ENCODE data around the gene LRRC63.

Gene LRRC63

GRCh38 chr13:46286972-46287371 is 75.2 kb downstream of the LRRC63 start:
- no peak for TF ChIP-seq CTCF (conservative IDR thresholded peaks at IDR 0.05; ENCODE audit: low read depth, low read length)
- no peak for DNase-seq (ENCODE audit: low read depth)
- no peak overlapping the region for H3K4me3 ChIP-seq (ENCODE audit: low read depth, low read length)

GRCh38 chr13:46288570-46289259 is 77.0 kb downstream of the LRRC63 start:
- DNase-seq (ENCODE audit: low read depth): peak; percentile 76
- no peak overlapping the region for H3K4me3 ChIP-seq (ENCODE audit: low read depth, low read length)
- TF ChIP-seq CTCF (conservative IDR thresholded peaks at IDR 0.05; ENCODE audit: low read depth, low read length): peak; percentile 80

GRCh38 chr13:46289260-46289955 is 77.7 kb downstream of the LRRC63 start:
- no peak overlapping the region for H3K4me3 ChIP-seq (ENCODE audit: low read depth, low read length)
- no peak for DNase-seq (ENCODE audit: low read depth)
- no peak for TF ChIP-seq CTCF (conservative IDR thresholded peaks at IDR 0.05; ENCODE audit: low read depth, low read length)

- no peak overlapping the region for H3K4me3 ChIP-seq (ENCODE audit: low read depth, low read length)
- no peak for TF ChIP-seq CTCF (conservative IDR thresholded peaks at IDR 0.05; ENCODE audit: low read depth, low read length)
Observed at GRCh38 chr13:46290434-46290833, 78.7 kb downstream of the LRRC63 start.

GRCh38 chr13:46293436-46293835 is 81.7 kb downstream of the LRRC63 start:
- DNase-seq (ENCODE audit: low read depth): no peak
- H3K4me3 ChIP-seq (ENCODE audit: low read depth, low read length): no peak overlapping the region
- no peak for TF ChIP-seq CTCF (conservative IDR thresholded peaks at IDR 0.05; ENCODE audit: low read depth, low read length)

More at GRCh38 chr13:46290434-46290833, 78.7 kb downstream of the LRRC63 start:
- DNase-seq (ENCODE audit: low read depth): no peak

GRCh38 chr13:46295491-46296114 is 83.9 kb downstream of the LRRC63 start:
- DNase-seq (ENCODE audit: low read depth): peak; percentile 84
- no peak for TF ChIP-seq CTCF (conservative IDR thresholded peaks at IDR 0.05; ENCODE audit: low read depth, low read length)
- H3K4me3 ChIP-seq (ENCODE audit: low read depth, low read length): no peak overlapping the region

Data from choroid plexus epithelial cell (primary cell).